Sigmoid colon (tissue), 7 donors: ENCODE data around the gene NQO2. TPM values are rescaled to one million over a fixed set of nuclear protein-coding genes. Genes with fewer than 3 reads are reported as not detected.

Experiments
- DNase-seq: peaks from one replicate; pipeline ENCODE4 v3.0.0-alpha.2; 2019
- H3K27ac ChIP-seq, 4 donors: fragments of 200-600 bp; sonication (generic); one replicate each; pipeline ENCODE4 v1.5.1; 2016 to 2019; ENCODE audit warnings: mild to moderate bottlenecking in 1 of 4
- H3K27me3 ChIP-seq, 3 donors: fragments of 200-600 bp; sonication (generic); one replicate each; pipeline ENCODE4 v1.5.1; 2019; ENCODE audit warnings: mild to moderate bottlenecking in 1 of 3
- H3K36me3 ChIP-seq, 4 donors: fragments of 200-600 bp; sonication (generic); one replicate each; pipeline ENCODE4 v1.5.1; 2016 to 2019
- H3K4me1 ChIP-seq, 4 donors: fragments of 200-600 bp; sonication (generic); one replicate each; pipeline ENCODE4 v1.5.1; 2017 to 2019
- H3K4me3 ChIP-seq, 4 donors: fragments of 200-600 bp; sonication (generic); one replicate each; pipeline ENCODE4 v1.5.1; 2017 to 2019; ENCODE audit warnings: mild to moderate bottlenecking in 2 of 4, moderate library complexity in 1 of 4
- H3K9me3 ChIP-seq, 4 donors: fragments of 200-600 bp in 3 of 4; sonication (generic) in 3 of 4; one replicate each; pipeline versions ENCODE4 v1.5.1 to v1.6.1; 2013 to 2019
- CTCF ChIP-seq, 4 experiments: fragments of 450-650 bp in 3 of 4; fragments of 200-600 bp in 1 of 4; IDR thresholded peaks; one replicate each; pipeline ENCODE4 v1.5.1; 2016 to 2019; ENCODE audit warnings: antibody characterized with exemption in 4 of 4, mild to moderate bottlenecking in 3 of 4, moderate library complexity in 2 of 4
- EP300 ChIP-seq, 4 donors: sonication (generic); formaldehyde crosslinking; IDR thresholded peaks; one replicate each; pipeline ENCODE4 v1.6.1; 2017; ENCODE audit warnings: antibody characterized with exemption in 4 of 4
- POLR2A ChIP-seq, 2 donors: fragments of 450-650 bp; IDR thresholded peaks; one replicate each; pipeline ENCODE4 v1.6.1; 2016; ENCODE audit warnings: antibody characterized with exemption in 2 of 2, mild to moderate bottlenecking in 2 of 2, moderate library complexity in 2 of 2
- POLR2AphosphoS5 ChIP-seq, 4 donors: sonication (generic); formaldehyde crosslinking; IDR thresholded peaks; one replicate each; pipeline ENCODE4 v1.6.1; 2017; ENCODE audit warnings: antibody characterized with exemption in 4 of 4
- WGBS, 2 donors: extraction: QIAGEN DNeasy Blood & Tissue Kit; methylation state at CpG; one replicate each; pipeline ENCODE4 v1.1.7; 2013; 5-methylcytosine and 5-hydroxymethylcytosine counted together
- intact Hi-C: fragments of 100-400 bp; cut with DNase I; formaldehyde crosslinking; loops from one replicate; pipeline ENCODE4 v1.15.1; 2023
- polyA plus RNA-seq, 3 donors: library from polyadenylated mRNA; stranded (reverse); fragments of 200-250 nt; gene quantifications; one replicate each; pipeline ENCODE4 v1.2.3, GENCODE V29; 2013
- total RNA-seq, 4 donors: library from RNA; depleted of rRNA; stranded (reverse); fragments of >200 nt; gene quantifications; one replicate each; pipeline ENCODE4 v1.1.0, GENCODE V29; 2016
- donor health status: healthy with polysubstance abuse.
- donor health status: Bipolar disorder and iron deficiency.
- donor health status: healthy.

The NQO2 gene
- total and polyA plus RNA-seq, 7 donors: 12.5 to 33.2 (median 16.1) TPM

DNA sequence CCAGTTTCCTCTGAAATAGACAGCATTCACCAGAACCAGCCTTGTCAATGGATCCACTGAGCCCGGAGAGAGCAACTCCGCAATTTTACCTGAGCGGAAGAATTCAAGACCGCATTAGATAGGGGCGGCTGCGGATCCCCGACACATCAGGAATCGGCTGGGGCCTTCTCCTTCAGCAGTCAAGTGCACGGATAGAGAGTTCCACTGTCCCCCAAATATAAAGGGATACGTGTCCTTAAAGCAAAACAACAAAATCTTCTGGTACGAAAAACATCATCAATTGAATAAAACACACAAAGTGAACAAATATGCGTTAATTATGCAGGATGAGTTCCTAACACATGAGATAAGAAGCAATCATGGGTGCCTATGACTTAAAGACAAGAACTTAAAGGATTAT is 46.6 kb upstream of the NQO2 start:
- Histone ChIP-seq H3K4me1 (peaks cover 0 to 30% (median 27%) of the 10 kb centered on the region in 4 donors), H3K27me3 (no peaks in the 10 kb centered on the region), H3K27ac (peak overlapping the region; percentile 73 to 81 (median 78)), H3K36me3 (peaks cover 0 to 58% (median 16%) of the 10 kb centered on the region in 4 donors), H3K4me3 (peak overlapping the region in 3 of 4 donors; percentile 11 to 17 (median 16)), H3K9me3 (no peaks in the 10 kb centered on the region)
- 90 to 94% methylated on average over 12 of the region's 12 CpGs for WGBS, 2 donors
- DNase-seq: no peak
- intact Hi-C loops: loop anchor here (2.0 to 5.0 kb wide), 2 partner anchors 18 to 99 kb away; partner anchors contain the start of gene SERPINB6
- no peak for TF ChIP-seq POLR2A (IDR thresholded peaks at IDR 0.05)
- TF ChIP-seq CTCF (IDR thresholded peaks at IDR 0.05): no peak
- no peak for TF ChIP-seq EP300 (IDR thresholded peaks at IDR 0.05)
- TF ChIP-seq POLR2AphosphoS5 (IDR thresholded peaks at IDR 0.05): no peak

DNA sequence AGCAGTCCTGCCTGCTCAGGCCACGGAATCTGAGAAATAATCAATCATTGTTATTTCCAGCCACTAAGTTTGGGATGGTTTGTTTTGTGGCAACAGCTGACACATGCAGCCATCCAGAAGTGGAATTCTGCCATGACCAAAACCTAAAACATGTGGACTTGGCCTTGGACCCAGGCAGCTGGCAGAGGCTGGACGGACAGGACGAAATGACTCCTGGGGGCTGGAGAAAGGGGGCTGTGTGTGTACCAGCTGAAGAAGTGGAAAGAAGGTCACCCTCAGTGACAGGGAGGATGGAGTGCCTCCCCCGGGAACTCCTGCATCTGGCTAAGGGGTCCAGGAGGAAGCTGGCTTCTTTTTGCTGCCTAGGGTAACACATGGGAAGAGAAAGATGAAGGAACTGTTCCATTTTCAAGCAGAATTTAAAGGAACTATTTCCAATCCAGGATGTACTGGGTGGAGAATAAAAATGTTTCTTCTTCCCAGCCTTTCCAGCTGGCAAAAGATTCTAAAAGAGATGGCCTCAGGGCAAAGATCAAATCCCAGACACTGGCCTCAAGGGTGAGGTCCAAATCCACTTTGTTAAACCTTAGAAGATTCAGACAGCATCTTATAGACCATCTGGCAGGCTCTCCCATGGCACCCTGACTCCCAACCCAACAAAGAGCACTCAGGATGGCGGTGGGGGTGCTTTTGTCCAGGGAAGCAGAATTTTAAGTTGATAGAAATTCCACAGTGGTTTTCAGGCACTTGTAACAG is 42.6 kb upstream of the NQO2 start:
- TF ChIP-seq EP300 (IDR thresholded peaks at IDR 0.05): no peak
- no peak for TF ChIP-seq POLR2A (IDR thresholded peaks at IDR 0.05)
- TF ChIP-seq POLR2AphosphoS5 (IDR thresholded peaks at IDR 0.05): no peak
- TF ChIP-seq CTCF (IDR thresholded peaks at IDR 0.05): no peak
- peaks cover 0 to 32% (median 9%) of the 10 kb centered on the region in 4 donors for H3K36me3 ChIP-seq
- WGBS, 2 donors: 85 to 87% methylated on average over 5 of the region's 5 CpGs
- no peak overlapping the region for H3K4me3 ChIP-seq
- peak overlapping the region; percentile 40 to 57 (median 46) for H3K27ac ChIP-seq
- peaks cover 0 to 51% (median 46%) of the 10 kb centered on the region in 4 donors for H3K4me1 ChIP-seq
- no peaks in the 10 kb centered on the region for H3K27me3 ChIP-seq
- no peak for DNase-seq
- no peaks in the 10 kb centered on the region for H3K9me3 ChIP-seq
- intact Hi-C loops: no loop called here

GRCh38 chr6:2957696-2958330 is 41.9 kb upstream of the NQO2 start:
- no peaks in the 10 kb centered on the region for H3K9me3 ChIP-seq
- intact Hi-C loops: no loop called here
- peaks cover 0 to 32% (median 9%) of the 10 kb centered on the region in 4 donors for H3K36me3 ChIP-seq
- H3K27me3 ChIP-seq: no peaks in the 10 kb centered on the region
- H3K4me3 ChIP-seq: no peak overlapping the region
- H3K4me1 ChIP-seq: peaks cover 0 to 51% (median 47%) of the 10 kb centered on the region in 4 donors
- DNase-seq: no peak
- peak overlapping the region; percentile 40 to 57 (median 46) for H3K27ac ChIP-seq
- TF ChIP-seq POLR2AphosphoS5 (IDR thresholded peaks at IDR 0.05) (no peak), CTCF (IDR thresholded peaks at IDR 0.05) (no peak), EP300 (IDR thresholded peaks at IDR 0.05) (no peak), POLR2A (IDR thresholded peaks at IDR 0.05) (no peak)
- WGBS, 2 donors: 85 to 88% methylated on average over 11 of the region's 11 CpGs

DNA sequence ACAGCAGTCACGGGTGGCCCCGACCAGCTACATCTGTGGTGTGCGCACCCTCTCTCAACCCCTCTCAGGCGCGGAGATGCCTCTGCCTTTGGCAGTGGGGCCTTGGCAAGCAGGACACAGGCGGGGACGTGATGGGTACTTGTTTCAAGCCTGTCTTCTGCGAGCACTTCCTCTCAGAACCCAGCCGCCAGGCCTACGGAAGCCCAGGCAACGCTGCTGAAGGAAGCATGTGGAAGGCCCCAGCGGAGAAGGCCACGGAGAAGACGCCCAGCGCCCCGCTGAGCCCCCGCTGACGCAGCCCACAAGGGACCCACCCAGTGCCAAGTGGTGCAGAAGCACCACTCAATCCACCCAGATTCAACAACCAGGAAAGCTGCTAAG is 41.4 kb upstream of the NQO2 start:
- Histone ChIP-seq H3K36me3 (peaks cover 0 to 32% (median 9%) of the 10 kb centered on the region in 4 donors), H3K4me3 (no peak overlapping the region), H3K9me3 (no peaks in the 10 kb centered on the region), H3K27me3 (no peaks in the 10 kb centered on the region), H3K4me1 (peaks cover 0 to 52% (median 48%) of the 10 kb centered on the region in 4 donors), H3K27ac (peak overlapping the region; percentile 40 to 57 (median 46))
- WGBS, 2 donors: 61 to 89% methylated on average over 18 of the region's 18 CpGs
- TF ChIP-seq EP300 (IDR thresholded peaks at IDR 0.05) (no peak), CTCF (IDR thresholded peaks at IDR 0.05) (no peak), POLR2AphosphoS5 (IDR thresholded peaks at IDR 0.05) (no peak), POLR2A (IDR thresholded peaks at IDR 0.05) (no peak)
- no peak for DNase-seq
- intact Hi-C loops: no loop called here
